Neural progenitor cell (in vitro differentiated cells): ENCODE measurements around the gene EMC6.

Experiments used
- CTCF ChIP-seq: fragments of 200-600 bp; sonication (generic); IDR thresholded peaks from 2 replicates; pipeline ENCODE4 v1.5.1; 2017; ENCODE audit warnings: antibody characterized with exemption, mild to moderate bottlenecking
- EZH2 ChIP-seq: fragments of 200-600 bp; sonication (generic); IDR thresholded peaks from 2 replicates; pipeline ENCODE4 v1.6.1; 2017; ENCODE audit warnings: antibody characterized with exemption, mild to moderate bottlenecking, moderate library complexity

- TF ChIP-seq CTCF (no peak), EZH2 (no peak)
Observed at GRCh38 chr17:3655766-3656165, 12.8 kb upstream of the EMC6 start.
